Right hindlimb (tissue), 1 donor: ENCODE measurements around the gene WBP1.
"Not testable (repeated sequence)": the region's sequence is repeated elsewhere in the genome, so short reads cannot be mapped to it uniquely, and the experiment has no call there.

Experiments
- DNase-seq: peaks from one replicate; pipeline ENCODE4 v3.0.0-alpha.2; 2018

Gene WBP1

DNA sequence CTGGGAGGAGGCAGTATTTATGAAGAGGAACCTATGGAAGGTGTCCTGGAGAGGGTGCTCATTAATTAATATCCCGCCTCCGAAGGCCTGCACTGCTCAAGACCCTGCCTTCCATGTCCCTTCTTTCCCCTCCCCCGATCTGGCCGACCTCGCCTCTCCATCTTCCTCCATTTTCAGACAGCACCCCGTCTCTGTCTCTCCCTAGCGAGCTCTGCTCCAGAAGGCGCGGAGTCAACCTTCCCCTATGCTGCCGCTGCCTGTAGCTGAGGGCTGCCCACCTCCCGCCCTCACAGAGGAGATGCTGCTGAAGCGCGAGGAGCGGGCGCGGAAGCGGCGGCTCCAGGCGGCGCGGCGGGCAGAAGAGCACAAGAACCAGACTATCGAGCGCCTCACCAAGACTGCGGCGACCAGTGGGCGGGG, 1.1 kb upstream of the WBP1 start:
- DNase-seq, result no peak

- DNase-seq, result peak; percentile 83
Observed at GRCh38 chr2:74457549-74458131, 598 bp upstream of the WBP1 start.

- no peak for DNase-seq
Observed at GRCh38 chr2:74458938-74459363, 713 bp downstream of the WBP1 start.

GRCh38 chr2:74459503-74460118, 1.4 kb downstream of the WBP1 start:
- DNase-seq, result not testable (repeated sequence)

- DNase-seq, result not testable (repeated sequence)
Observed at GRCh38 chr2:74460187-74460586, 1.9 kb downstream of the WBP1 start.

DNA sequence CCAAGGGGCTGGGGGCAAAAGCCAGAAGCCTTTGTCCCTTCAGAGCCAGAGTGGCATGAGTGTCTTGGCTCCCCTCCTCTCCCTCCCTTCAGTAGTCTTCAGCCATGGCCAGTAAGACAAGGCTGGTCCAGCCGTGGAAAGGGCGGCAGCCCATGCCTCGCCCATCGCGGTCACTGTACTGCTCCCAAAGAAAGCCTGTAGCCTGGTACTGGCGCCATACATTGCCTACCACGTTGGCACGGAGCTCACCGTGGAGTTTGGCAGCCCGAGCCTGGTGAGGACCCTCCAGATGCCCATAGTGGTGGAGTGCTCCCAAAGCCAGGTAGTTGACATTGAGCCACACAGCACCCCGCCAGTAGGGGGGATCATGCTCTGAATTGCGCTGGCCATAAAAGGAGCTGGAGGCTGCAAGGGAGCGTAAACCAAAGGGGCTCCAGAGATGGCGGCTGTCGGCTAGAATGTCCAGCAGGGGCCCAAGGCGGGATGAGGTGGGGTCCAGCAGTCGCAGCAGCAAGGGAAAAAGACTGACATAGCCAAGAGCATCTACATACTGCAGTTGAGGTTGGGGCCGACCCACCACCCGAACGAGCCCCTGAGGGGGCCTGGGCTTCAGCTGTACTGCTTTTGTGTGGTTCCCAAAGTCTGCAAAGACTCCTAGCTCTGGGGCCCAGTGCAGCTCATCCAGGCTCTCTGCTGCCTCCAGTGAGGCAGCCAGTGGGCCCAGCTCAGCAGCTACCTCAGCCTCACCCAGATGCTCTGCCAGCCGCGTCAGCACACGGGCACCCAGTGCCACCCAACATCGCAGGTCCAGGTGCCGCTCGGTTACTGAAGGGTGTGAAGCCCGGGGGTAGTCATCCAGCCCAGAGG, 3.2 kb downstream of the WBP1 start:
- no peak for DNase-seq

- no peak for DNase-seq
Observed at GRCh38 chr2:74462054-74462785, 4.0 kb downstream of the WBP1 start.

DNA sequence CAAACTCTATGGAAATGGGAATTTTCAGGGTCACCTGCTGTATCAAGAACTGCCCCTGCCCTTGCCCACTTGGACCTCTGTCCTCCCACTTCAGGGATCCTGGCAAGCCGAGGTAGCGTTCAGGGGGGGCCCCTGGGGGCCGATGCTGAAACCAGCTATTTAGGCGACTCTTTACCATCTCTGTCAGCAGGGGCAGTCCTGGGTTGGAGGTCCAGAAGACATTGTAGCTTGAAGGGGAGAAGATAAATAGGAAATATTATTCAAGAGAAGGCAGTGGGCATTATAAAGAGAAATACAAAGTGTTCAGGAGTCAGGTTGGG, 4.5 kb downstream of the WBP1 start:
- no peak for DNase-seq

DNA sequence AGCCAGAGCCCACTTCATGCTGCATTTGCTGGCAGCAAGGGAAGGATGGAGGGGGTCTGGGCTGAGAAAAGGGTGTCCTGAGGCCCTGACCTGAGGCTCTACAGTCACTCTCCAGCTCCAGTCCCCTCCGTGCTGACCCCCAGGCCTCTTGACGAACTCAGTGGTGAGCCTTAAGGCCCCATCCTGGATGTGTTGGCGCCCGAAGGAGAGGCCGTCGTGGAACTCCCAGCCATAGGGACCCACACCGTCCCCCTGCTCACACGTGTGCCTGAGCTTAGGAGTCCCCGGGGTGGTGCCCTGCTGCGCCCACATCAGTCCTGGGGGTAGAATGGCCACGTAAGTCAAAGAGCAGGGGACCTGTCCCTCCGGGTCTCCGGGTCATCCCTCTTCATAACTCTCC, 6.2 kb downstream of the WBP1 start:
- no peak for DNase-seq

- DNase-seq, result not testable (repeated sequence)
Observed at GRCh38 chr2:74470742-74471141, 12.5 kb downstream of the WBP1 start.

DNA sequence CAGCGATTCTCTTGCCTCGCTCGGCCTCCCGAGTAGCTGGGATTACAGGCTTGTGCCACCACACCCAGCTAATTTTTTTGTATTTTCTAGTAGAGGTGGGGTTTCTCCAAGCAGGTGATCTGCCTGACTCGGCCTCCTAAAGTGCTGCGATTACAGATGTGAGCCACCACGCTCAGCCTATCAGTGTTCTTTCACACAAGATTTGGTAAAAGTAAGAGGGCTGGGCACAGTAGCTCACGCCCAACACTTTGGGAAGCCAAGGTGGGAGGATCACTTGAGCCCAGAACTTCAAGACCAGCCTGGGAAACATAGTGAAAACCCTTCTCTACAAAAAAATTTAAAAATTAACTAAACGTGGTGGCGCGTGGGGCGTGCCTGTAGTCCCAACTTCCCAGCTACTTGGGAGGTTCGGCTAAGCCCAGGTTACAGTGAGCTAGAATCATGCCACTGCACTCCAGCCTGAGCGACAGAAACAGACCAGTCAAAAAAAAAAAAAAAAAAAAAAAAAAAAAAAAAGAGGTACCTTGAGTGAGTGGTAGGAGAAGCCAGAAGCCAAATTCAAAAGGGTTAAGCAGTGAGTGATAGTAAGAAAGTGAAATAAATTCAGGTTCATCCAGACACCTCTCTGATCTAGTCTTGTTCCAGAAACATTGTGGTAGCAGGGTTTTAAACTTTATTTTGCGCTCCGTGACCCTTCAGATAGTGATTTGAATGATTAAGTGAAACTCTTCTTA, 13.3 kb downstream of the WBP1 start:
- no peak for DNase-seq

DNA sequence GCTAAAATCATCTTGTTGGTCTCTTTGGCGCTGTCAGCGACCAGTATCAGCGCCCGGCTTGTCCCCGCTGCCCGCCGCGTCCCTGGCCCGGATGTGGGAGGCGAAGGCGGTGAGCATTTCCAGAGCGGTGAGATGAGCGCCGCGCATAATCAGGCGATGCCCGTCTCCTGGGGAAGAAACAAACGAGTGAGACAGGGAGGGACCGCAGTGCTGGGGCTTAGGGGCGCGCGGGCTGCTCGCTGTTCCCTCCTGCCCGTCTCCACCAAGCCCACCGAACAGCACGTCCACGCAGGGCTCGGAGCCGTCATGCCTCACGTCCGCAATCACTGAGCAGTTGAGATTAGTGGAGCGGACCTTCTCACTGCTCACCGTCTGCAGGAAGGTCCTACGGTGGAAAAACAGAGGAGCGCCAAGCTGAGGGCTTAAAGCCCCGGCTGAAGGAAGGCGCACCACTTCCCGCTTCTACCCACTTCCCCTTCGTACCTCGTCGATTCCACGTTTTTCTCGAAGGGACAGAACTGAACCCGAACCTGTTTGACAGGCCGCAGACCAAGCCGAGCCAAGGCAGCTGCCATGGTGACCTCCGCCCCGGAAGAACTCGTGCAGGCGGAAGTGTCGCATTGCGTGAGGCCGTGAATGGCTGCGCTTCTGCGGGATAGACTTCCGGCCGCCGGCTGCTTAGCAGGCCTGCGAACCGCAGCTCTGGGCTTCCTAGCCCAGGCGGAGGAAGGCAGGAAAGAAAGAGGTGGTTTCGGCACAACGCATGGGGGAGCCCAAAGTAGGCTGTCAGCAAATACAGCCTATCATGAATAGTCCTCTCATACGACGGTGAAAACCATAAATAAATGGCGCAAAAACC, 14.1 kb downstream of the WBP1 start, which contains the start of gene MRPL53:
Gene MRPL53, minus strand, starts transcription at position 595 of the 859 bp plus-strand sequence. Its CDS starts 20 bp downstream, at position 575.
- DNase-seq, result peak; percentile 96

- no peak for DNase-seq
Observed at GRCh38 chr2:74472945-74473258, 14.7 kb downstream of the WBP1 start.

- DNase-seq, result no peak
Observed at GRCh38 chr2:74474481-74474880, 16.2 kb downstream of the WBP1 start.

DNA sequence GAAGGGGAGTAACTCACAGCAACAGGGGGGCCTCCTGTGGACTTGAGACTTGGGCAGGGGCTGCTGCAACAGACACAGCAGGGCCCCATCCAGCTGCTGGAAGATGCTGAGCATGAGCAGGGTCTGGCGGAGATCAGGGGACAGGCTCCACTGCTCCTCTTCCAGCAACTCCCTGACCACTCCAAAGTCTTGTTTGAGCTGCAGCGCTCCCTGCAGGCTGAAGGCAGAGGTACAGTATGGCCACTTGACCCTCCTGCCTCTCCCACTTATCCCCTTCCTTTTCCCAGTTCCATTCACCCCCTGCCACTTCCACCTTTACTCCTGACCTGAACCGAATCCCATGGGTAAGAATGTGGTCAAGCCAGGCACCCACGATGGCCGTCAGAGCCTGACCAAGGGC, 16.7 kb downstream of the WBP1 start:
- no peak for DNase-seq

DNA sequence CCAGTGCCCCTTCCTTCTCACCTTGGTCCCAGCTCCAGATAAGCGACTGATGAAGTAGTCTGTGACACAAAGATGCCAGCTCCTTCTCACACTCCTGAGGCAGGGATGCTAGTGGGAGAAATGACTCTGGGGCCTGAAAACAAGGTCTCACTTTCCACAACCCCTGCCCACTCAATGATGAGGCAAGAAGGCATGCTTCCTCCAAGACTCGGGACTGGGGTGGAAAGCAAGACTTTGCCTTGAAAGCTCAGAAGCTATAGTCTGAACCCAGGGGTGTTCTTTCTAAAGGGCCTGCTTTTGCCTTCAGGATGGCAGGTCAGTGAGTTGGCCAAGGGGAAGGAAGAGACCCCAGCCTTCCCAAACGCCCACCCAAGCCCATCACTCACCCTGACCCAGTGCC, 23.2 kb downstream of the WBP1 start:
- no peak for DNase-seq

- peak; percentile 41 for DNase-seq
Observed at GRCh38 chr2:74481961-74482800, 23.9 kb downstream of the WBP1 start.

- DNase-seq, result peak; percentile 97
Observed at GRCh38 chr2:74482801-74483674, 24.8 kb downstream of the WBP1 start, which contains the start of the genes CCDC142 and TTC31. Gene CCDC142, minus strand, starts transcription at chr2:74482998. Its CDS starts 161 bp downstream, at chr2:74482837. Gene TTC31, plus strand, starts transcription at chr2:74483081. Its CDS starts 15 bp downstream, at chr2:74483096.

- not testable (repeated sequence) for DNase-seq
Observed at GRCh38 chr2:74483675-74484164, 25.5 kb downstream of the WBP1 start.
